ENCODE data around the gene PIGU.

Gene PIGU

DNA sequence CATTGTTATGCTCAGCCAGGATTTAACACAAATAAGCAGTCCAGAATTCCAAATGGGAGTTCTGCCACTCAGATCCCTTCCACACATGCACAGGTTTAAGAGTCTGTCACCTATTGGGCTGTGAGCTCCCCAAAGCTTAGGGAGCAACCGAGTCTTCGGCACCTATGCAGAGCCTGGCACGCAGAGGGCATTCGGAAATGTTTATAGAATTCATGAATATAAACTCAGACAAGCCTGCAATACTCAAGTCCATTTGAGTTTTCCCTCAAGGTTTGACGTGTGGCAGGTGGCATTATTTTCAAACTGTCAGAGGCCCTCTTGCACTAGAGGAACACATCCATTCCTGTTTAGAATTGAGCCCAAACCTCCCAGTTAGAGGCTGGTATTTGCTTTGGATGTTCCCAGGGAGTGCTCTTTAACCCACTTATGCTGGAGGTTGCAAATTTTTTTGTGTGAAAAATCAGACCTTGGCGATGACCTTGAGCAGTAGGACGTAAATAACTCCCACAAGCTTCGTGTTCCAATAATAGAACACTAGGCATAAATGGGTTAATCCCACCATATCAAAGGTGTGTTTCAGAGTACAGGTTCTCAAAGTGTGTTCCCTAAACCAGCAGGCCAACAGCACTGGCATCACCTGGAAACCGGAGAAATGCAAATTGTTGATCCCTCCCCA, 90.3 kb downstream of the PIGU start:
- no peak overlapping the region for H3K4me3 ChIP-seq (ENCODE audit: low read depth, low read length)
- TF ChIP-seq, protein P1, sequence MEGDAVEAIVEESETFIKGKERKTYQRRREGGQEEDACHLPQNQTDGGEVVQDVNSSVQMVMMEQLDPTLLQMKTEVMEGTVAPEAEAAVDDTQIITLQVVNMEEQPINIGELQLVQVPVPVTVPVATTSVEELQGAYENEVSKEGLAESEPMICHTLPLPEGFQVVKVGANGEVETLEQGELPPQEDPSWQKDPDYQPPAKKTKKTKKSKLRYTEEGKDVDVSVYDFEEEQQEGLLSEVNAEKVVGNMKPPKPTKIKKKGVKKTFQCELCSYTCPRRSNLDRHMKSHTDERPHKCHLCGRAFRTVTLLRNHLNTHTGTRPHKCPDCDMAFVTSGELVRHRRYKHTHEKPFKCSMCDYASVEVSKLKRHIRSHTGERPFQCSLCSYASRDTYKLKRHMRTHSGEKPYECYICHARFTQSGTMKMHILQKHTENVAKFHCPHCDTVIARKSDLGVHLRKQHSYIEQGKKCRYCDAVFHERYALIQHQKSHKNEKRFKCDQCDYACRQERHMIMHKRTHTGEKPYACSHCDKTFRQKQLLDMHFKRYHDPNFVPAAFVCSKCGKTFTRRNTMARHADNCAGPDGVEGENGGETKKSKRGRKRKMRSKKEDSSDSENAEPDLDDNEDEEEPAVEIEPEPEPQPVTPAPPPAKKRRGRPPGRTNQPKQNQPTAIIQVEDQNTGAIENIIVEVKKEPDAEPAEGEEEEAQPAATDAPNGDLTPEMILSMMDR (IDR thresholded peaks at IDR 0.05; ENCODE audit: low read depth, low read length): no peak

DNA sequence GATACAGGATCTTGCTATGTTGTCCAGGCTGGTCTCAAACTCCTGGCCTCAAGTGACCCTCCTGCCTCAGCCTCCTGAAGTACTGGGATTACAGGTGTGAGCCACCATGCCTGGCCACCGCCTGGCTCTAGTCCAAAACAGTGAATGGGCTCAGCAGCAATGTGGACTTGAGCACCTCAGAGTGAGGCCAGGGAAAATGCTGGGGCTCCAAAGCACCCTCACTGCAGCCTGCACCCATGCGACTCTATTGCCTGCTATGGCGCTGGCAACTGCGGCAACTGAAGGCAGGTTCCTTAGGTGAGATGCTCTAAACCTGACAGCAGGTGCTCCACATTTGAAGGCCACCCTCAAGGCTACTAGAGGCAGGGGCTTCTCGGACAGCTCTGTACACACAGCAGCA, 91.9 kb downstream of the PIGU start:
- TF ChIP-seq, protein P1 (IDR thresholded peaks at IDR 0.05; ENCODE audit: low read depth, low read length): no peak
- no peak overlapping the region for H3K4me3 ChIP-seq (ENCODE audit: low read depth, low read length)

DNA sequence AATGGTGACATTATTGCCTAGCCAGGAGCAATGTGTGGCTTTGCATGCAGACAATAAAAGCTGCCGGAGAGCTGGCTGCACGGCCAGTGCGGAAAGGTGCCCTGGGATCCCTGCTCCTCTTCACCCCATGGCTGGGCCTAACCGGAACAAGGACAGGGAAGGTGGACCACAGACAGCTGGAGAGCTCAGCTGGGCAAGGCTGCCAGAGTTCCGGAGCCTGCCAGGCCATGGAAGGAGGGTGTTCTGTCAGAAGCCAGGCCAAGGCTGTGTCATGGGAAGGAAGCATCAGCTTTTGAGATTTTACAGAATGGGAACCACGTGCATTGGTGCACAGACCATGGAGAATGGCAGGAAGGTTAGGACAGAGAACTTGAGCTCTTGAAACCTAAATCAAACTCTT, 93.3 kb downstream of the PIGU start:
- H3K4me3 ChIP-seq (ENCODE audit: low read depth, low read length): no peak overlapping the region
- TF ChIP-seq, protein P1 (IDR thresholded peaks at IDR 0.05; ENCODE audit: low read depth, low read length): no peak

DNA sequence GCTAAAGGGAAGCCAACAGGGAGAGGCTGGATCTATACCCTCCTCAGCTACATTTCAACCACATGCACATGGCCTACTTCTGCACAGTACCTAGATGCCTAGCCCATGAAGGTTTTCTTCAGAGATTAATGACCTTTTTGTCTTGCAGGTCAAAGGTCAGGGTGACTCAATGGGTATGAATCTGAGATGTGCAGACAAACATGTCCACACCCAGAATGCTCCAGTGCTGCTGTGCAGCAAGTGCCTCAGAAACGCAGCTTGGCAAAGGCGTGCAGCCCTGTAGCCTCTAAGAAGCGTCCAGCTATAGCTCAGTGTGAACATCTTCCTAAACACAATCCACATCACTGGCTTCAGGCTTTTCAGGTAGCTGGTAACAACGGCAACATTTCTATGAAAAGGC, 94.0 kb downstream of the PIGU start:
- no peak overlapping the region for H3K4me3 ChIP-seq (ENCODE audit: low read depth, low read length)
- TF ChIP-seq, protein P1 (IDR thresholded peaks at IDR 0.05; ENCODE audit: low read depth, low read length): no peak

DNA sequence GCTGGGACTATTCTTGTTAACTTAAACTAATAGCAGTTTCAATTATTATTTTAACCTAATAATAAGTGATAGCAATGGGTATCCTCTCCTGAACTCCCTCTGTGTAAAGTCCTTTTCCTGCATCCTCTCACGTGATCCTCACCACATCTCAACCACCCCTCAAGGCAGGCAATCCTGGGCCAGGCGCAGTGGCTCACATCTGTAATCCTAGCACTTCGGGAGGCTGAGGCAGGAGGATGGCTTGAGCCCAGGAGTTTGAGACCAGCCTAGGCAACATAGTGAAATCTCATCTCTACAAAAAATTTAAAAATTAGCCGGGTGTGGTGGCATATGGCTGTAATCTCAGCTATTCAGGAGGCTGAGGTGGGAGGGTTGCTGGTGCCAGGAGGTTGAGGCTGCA, 94.7 kb downstream of the PIGU start:
- TF ChIP-seq, protein P1 (IDR thresholded peaks at IDR 0.05; ENCODE audit: low read depth, low read length): no peak

DNA sequence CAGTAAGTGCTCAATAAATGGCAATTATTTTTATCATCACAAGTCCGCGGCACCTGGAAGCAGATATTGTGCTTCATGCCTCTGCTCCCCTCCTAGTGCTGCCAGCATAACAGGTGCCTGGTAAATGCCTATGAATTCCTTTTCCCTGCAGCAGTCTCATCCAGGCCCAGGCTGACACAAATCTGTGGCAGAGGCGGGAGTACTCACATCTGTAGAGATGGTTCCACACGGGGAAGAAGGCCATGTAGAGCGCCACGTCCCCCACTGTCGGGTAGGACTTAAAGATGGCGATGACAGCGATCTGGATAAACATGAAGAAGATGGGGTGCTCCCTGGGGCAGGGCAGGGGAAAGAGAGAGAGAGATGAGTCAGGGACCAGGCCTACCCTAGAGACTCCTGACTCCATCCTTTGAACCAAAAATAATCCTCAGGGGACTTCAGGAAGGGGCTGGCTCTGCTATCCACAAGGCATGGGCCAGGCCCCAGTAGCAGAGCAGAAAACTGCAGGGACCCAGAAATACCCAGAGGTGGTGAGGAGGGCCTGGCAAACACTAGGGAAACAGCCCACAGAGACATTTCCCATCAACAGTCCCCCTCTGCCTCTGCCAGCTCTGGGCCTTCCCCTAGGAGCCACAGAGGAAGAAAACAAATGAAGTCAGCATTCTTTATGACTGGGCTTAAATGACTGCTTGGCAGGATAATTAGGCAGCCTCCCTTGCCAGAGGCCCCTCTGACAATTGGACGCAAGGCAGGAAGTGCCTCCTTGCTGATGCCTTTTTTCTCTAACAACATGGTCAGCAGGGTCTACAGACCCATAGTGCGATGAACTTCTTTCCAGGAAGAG, 95.3 kb downstream of the PIGU start:
- no peak overlapping the region for H3K4me3 ChIP-seq (ENCODE audit: low read depth, low read length)
- TF ChIP-seq, protein P1 (IDR thresholded peaks at IDR 0.05; ENCODE audit: low read depth, low read length): no peak

More for the DNA sequence above, 94.7 kb downstream of the PIGU start:
- H3K4me3 ChIP-seq (ENCODE audit: low read depth, low read length): no peak overlapping the region

All from WI38 (cell line).